GM12892 (cell line): ENCODE data around the gene MTERF2.

Experiments
- POLR2A ChIP-seq: IDR thresholded peaks from 2 replicates; pipeline ENCODE4 v1.6.1; 2011; ENCODE audit warnings: low read depth, low read length, control low read depth
- POLR2AphosphoS5 ChIP-seq: IDR thresholded peaks from 2 replicates; pipeline ENCODE4 v1.6.1; 2011; ENCODE audit warnings: low read depth, low read length, control low read depth
- TAF1 ChIP-seq: IDR thresholded peaks from 2 replicates; pipeline ENCODE4 v1.6.1; 2011; ENCODE audit warnings: low read depth, mild to moderate bottlenecking, control low read depth, low read length, borderline replicate concordance

DNA sequence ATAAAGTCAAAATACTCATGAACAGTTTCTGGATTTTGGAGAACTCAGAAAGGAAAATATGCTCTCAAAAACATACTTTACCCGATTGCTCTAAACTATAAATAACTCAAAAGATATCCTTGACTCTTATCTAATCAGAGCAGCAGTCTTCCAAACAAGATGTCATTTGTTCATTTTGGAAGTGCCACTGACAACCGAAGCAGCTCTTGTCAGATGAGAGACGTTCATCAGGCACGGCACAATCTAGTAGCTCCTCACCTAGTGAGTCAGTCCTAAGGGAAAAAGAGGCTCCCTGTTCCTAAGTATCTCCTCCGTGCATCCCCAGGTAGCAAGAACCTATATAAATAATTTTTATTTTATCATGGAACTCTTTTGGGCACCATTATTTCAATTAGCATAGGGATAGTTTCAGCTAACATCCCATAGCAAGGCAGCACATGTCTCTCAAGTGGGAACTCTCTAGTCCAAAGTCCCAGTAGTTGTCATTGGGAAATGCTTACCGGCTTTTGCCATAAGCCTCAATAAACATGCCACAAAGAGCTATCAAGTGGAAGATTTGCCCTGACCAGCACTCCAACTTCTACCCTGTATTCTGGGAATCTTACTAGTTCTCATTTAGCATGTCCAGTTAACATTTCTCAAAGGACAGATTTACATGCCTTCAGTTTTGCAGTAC is 45.3 kb downstream of the MTERF2 start:
- TF ChIP-seq POLR2A: no peak
- no peak for TF ChIP-seq TAF1
- no peak for TF ChIP-seq POLR2AphosphoS5
